IPS-18c (cell line): ENCODE data around the gene GMIP.
"Not testable (repeated sequence)": the region's sequence is repeated elsewhere in the genome, so short reads cannot be mapped to it uniquely, and the experiment has no call there.

ENCODE experiments used
- H3K4me3 ChIP-seq: 2 replicates; pipeline ENCODE4 v1.7.0; 2013; ENCODE audit warnings: low read depth, mild to moderate bottlenecking, low read length, moderate library complexity; ENCODE audit not compliant: insufficient read depth
- H3K9me3 ChIP-seq: one replicate; pipeline ENCODE4 v1.6.1; 2013; ENCODE audit warnings: mild to moderate bottlenecking, low read length, moderate library complexity; ENCODE audit not compliant: control insufficient read depth, insufficient read depth

Gene GMIP

GRCh38 chr19:19643158-19644053 is at the start of gene GMIP:
Gene GMIP, minus strand, starts transcription at chr19:19643657. Its CDS starts 128 bp downstream, at chr19:19643529.
- H3K4me3 ChIP-seq: peak within 1 kb of the TSS; percentile 92
- peaks cover 2% of the 10 kb centered on the region for H3K9me3 ChIP-seq

GRCh38 chr19:19691683-19692082 is 48.2 kb upstream of the GMIP start:
- no peak overlapping the region for H3K4me3 ChIP-seq
- no peaks in the 10 kb centered on the region for H3K9me3 ChIP-seq

DNA sequence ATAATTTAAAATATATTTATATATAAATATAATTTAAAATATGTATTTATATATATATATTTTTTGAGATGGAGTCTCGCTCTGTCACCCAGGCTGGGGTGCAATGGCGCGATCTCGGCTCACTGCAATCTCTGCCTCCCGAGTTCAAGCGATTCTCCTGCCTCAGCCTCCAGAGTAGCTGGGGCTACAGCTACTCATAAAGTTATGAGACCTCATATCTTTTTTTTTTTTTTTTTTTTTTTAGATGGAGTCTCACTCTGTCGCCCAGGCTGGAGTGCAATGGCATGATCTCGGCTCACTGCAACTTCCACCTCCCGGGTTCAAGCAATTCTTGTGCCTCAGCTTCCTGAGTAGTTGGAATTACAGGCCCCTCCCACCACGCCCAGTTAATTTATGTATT is 45.6 kb upstream of the GMIP start:
- not testable (repeated sequence) for H3K4me3 ChIP-seq, H3K9me3 ChIP-seq

GRCh38 chr19:19687090-19687489 is 43.6 kb upstream of the GMIP start:
- H3K9me3 ChIP-seq: peaks cover 2% of the 10 kb centered on the region
- H3K4me3 ChIP-seq: no peak overlapping the region

- peaks cover 2% of the 10 kb centered on the region for H3K9me3 ChIP-seq
- no peak overlapping the region for H3K4me3 ChIP-seq
Observed at GRCh38 chr19:19686580-19686979, 43.1 kb upstream of the GMIP start.

GRCh38 chr19:19686119-19686518 is 42.7 kb upstream of the GMIP start:
- H3K4me3 ChIP-seq: not testable (repeated sequence)

GRCh38 chr19:19679176-19680073 is 36.0 kb upstream of the GMIP start:
- no peak overlapping the region for H3K4me3 ChIP-seq
- peaks cover 4% of the 10 kb centered on the region for H3K9me3 ChIP-seq

More at GRCh38 chr19:19686119-19686518, 42.7 kb upstream of the GMIP start:
- not testable (repeated sequence) for H3K9me3 ChIP-seq

DNA sequence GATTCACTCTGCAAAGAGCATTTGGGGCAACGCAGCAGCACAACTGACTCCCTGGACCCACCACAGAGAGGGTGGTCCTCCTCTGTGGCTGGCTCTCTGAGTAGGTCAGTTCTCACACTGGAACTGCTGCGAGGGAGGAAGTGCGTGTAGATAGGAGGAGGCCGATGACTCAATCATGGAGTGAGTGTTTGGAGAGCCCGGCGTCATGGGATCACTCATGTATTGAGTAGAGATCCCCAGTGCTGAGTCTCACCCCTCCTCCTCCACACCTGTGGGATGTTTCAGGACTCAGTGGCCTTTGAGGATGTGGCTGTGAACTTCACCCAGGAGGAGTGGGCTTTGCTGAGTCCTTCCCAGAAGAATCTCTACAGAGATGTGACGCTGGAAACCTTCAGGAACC is 34.1 kb upstream of the GMIP start:
- peaks cover 4% of the 10 kb centered on the region for H3K9me3 ChIP-seq

GRCh38 chr19:19674315-19674714 is 30.9 kb upstream of the GMIP start:
- no peak overlapping the region for H3K4me3 ChIP-seq
- peaks cover 4% of the 10 kb centered on the region for H3K9me3 ChIP-seq

More for the DNA sequence above, 34.1 kb upstream of the GMIP start:
- H3K4me3 ChIP-seq: no peak overlapping the region

DNA sequence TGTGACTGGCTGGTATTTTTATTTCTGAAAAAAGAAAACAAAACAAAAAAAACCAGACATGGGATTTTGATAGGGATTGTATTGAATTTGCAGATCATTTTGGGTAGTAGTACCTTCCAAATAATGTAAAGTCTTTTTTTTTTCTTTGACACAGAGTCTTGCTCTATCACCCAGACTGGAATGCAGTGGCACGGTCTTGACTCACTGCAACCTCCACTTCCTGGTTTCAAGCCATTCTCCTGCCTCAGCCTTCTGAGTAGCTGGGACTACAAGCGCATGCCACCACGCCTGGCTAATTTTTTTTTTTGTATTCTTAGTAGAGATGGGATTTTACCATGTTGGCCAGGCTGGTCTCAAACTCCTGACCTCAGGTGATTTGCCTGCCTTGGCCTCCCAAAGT is 29.4 kb upstream of the GMIP start:
- H3K4me3 ChIP-seq: no peak overlapping the region

DNA sequence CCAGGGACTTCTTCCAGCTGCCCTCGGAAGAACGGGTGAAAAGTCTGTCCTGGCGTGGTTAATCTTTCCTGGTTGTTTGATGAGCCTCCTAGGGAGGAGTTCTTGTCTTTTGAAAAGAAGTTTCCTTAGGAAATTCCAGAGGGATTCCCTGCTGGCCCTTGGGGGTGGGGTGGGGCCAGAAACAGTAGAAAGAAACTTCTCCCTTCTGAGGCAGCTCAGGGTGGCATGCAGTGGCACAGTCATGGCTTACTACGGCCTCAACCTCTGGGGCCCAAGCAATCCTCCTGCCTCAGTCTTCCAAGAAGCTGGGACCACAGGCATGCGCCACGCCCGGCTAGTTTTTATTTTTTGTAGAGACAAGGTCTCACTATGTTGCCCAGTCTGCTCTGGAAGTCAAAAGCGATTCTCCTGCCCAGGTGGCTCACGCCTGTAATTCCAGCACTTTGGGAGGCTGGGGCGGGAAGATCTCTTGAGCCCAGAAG is 26.7 kb upstream of the GMIP start:
- H3K4me3 ChIP-seq: peak overlapping the region; percentile 89
- H3K9me3 ChIP-seq: no peaks in the 10 kb centered on the region

More for the DNA sequence above, 29.4 kb upstream of the GMIP start:
- no peaks in the 10 kb centered on the region for H3K9me3 ChIP-seq

GRCh38 chr19:19668230-19669012 is 25.0 kb upstream of the GMIP start, which contains the start of gene ZNF101:
Gene ZNF101, plus strand, starts transcription at chr19:19668839. Its CDS starts 125 bp downstream, at chr19:19668964.
- no peaks in the 10 kb centered on the region for H3K9me3 ChIP-seq
- H3K4me3 ChIP-seq: peak within 1 kb of the TSS; percentile 89

DNA sequence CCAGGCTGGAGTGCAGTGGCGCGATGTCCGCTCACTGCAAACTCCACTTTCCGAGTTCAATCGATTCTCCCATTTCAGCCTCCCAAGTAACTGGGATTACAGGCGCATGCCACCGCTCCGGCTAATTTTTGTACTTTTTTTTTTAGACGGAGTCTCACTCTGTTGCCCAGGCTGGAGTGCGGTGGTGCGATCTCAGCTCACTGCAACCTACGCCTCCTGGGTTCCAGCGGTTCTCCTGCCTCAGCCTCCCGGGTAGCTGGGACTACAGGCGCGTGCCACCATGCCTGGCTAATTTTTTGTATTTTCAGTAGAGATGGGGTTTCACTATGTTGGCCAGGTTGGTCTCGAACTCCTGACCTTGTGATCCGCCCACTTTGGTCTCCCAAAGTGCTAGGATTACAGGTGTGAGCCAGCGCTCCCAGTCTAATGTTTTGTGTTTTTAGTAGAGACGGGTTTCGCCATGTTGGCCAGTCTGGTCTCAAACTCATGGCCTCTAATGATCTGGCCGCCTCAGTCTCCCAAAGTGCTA is 22.0 kb upstream of the GMIP start:
- H3K4me3 ChIP-seq, H3K9me3 ChIP-seq: not testable (repeated sequence)

- Histone ChIP-seq H3K4me3 (peak within 1 kb of the TSS; percentile 95), H3K9me3 (peaks cover 2% of the 10 kb centered on the region)
Observed at GRCh38 chr19:19663256-19664120, 20.0 kb upstream of the GMIP start, which contains the start of gene ATP13A1. Gene ATP13A1, minus strand, starts transcription at chr19:19663676. Its CDS starts 10 bp downstream, at chr19:19663666.

DNA sequence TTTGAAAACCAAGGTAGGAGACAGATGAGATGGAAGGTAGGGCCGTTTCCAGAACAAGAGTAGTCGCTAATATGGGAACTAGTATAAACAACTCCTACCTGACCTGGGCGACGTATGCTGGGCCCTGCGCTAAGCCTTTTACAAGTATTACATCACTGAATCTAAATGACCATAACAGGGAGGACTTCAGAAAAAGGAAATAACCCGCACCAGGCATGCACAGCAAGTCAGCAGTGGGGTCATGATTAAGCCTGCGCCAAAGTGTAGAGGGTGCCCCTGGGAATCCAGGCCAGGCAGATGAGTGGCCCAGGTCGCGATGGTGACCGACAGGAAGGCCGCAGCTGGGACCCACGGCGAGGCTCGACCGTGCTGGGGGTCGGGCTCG is 19.4 kb upstream of the GMIP start:
- peaks cover 2% of the 10 kb centered on the region for H3K9me3 ChIP-seq
- H3K4me3 ChIP-seq: peak overlapping the region; percentile 95

DNA sequence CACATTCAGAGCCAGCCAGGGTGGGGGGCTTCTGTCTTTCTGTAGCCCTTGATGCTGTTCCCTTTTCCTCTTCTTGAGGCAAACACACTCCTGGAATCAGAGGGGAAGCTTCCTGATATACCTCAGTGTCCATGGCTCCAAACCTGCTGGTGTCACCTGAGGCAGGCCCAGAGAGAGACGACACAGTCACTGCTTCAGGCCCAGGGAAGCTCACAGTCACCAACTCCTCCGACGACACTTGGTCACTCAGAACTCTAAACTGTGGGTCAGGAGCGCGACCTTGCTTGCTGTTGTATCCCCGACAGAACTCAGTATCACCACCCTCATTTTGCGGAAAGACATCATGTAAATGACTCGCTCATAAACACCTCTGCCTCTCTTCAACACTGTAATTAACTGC is 18.9 kb upstream of the GMIP start:
- Histone ChIP-seq H3K4me3 (peak overlapping the region; percentile 95), H3K9me3 (peaks cover 2% of the 10 kb centered on the region)
